ENCODE data around the gene BCL2L11.
"Not testable (repeated sequence)": the region's sequence is repeated elsewhere in the genome, so short reads cannot be mapped to it uniquely, and the experiment has no call there.

Gene BCL2L11

GRCh38 chr2:111120253-111121027, at the start of gene BCL2L11:
TSS of gene BCL2L11 (plus strand) at chr2:111120914. CDS start at chr2:111123746, 2,832 bp downstream.
- peak; percentile 76 to 79 for DNase-seq (ENCODE audit: low read depth in 2 of 2)

- DNase-seq (ENCODE audit: low read depth in 2 of 2): no peak
These were observed 49.0 kb upstream of the BCL2L11 start for GRCh38 chr2:111071600-111072171.

- no peak for DNase-seq (ENCODE audit: low read depth in 2 of 2)
These were observed 48.4 kb upstream of the BCL2L11 start for GRCh38 chr2:111072220-111072871.

- not testable (repeated sequence) for DNase-seq (ENCODE audit: low read depth in 2 of 2)
These were observed 38.1 kb upstream of the BCL2L11 start for GRCh38 chr2:111082659-111083058.

- no peak for DNase-seq (ENCODE audit: low read depth in 2 of 2)
These were observed 28.9 kb upstream of the BCL2L11 start for GRCh38 chr2:111091811-111092211.

- DNase-seq (ENCODE audit: low read depth in 2 of 2): no peak
These were observed 26.0 kb upstream of the BCL2L11 start for GRCh38 chr2:111094691-111095090.

- DNase-seq (ENCODE audit: low read depth in 2 of 2): no peak
These were observed 25.3 kb upstream of the BCL2L11 start for GRCh38 chr2:111095434-111095833.

- DNase-seq (ENCODE audit: low read depth in 2 of 2): no peak
These were observed 21.3 kb upstream of the BCL2L11 start for GRCh38 chr2:111099402-111099801.

- no peak for DNase-seq (ENCODE audit: low read depth in 2 of 2)
These were observed 20.5 kb upstream of the BCL2L11 start for GRCh38 chr2:111100087-111100764.

- no peak for DNase-seq (ENCODE audit: low read depth in 2 of 2)
These were observed 19.9 kb upstream of the BCL2L11 start for GRCh38 chr2:111100765-111101162.

GRCh38 chr2:111101592-111101991, 19.1 kb upstream of the BCL2L11 start:
- DNase-seq (ENCODE audit: low read depth in 2 of 2): no peak

- no peak for DNase-seq (ENCODE audit: low read depth in 2 of 2)
These were observed 18.5 kb upstream of the BCL2L11 start for GRCh38 chr2:111102216-111102615.

GRCh38 chr2:111105926-111106325, 14.8 kb upstream of the BCL2L11 start:
- DNase-seq (ENCODE audit: low read depth in 2 of 2): no peak

GRCh38 chr2:111106706-111107105, 14.0 kb upstream of the BCL2L11 start:
- no peak for DNase-seq (ENCODE audit: low read depth in 2 of 2)

- no peak for DNase-seq (ENCODE audit: low read depth in 2 of 2)
These were observed 11.9 kb upstream of the BCL2L11 start for GRCh38 chr2:111108745-111109271.

GRCh38 chr2:111111101-111111755, 9.5 kb upstream of the BCL2L11 start:
- DNase-seq (ENCODE audit: low read depth in 2 of 2): no peak

GRCh38 chr2:111113838-111114237, 6.9 kb upstream of the BCL2L11 start:
- DNase-seq (ENCODE audit: low read depth in 2 of 2): no peak

- no peak for DNase-seq (ENCODE audit: low read depth in 2 of 2)
These were observed 4.5 kb upstream of the BCL2L11 start for GRCh38 chr2:111116011-111116746.

- peak in 1 of 2 donors; percentile 27 for DNase-seq (ENCODE audit: low read depth in 2 of 2)
These were observed 3.7 kb upstream of the BCL2L11 start for GRCh38 chr2:111116843-111117597.
